Pancreas (tissue), 10 donors: Measurements from ENCODE around the gene ROPN1L. TPM values are rescaled to one million over a fixed set of nuclear protein-coding genes. Genes with fewer than 3 reads are reported as not detected.

Experiments used
- ATAC-seq, 4 donors: fragments of 200-7000 bp; cut with Tn5 transposase; one replicate each; pipeline versions ENCODE4 v1.8.0 to v1.9.1; 2020; ENCODE audit warnings: mild to moderate bottlenecking in 4 of 4, moderate library complexity in 4 of 4
- DNase-seq, 6 donors: peaks; one replicate each; pipeline ENCODE4 v3.0.0-alpha.2; 2020
- FAIRE-seq: peaks from 2 replicates; lab custom pipeline; 2012; peaks lifted over from hg19 to GRCh38; lab: Jason Lieb, UNC
- H3K27ac ChIP-seq, 4 donors: fragments of 200-600 bp; sonication (generic); 1 replicate in 3 of 4; 2 replicates in 1 of 4; pipeline versions ENCODE4 v1.5.0 to v1.8.0; 2020
- H3K27me3 ChIP-seq, 4 donors: fragments of 200-600 bp; one replicate each; pipeline ENCODE4 v1.8.0; 2021
- H3K36me3 ChIP-seq, 3 donors: fragments of 200-600 bp; sonication (generic) in 1 of 3; one replicate each; pipeline versions ENCODE4 v1.5.0 to v1.8.0; 2020 to 2021
- H3K4me1 ChIP-seq, 3 donors: fragments of 200-600 bp; one replicate each; pipeline ENCODE4 v1.8.0; 2021
- H3K4me3 ChIP-seq, 4 donors: fragments of 200-600 bp; sonication (generic) in 2 of 4; one replicate each; pipeline versions ENCODE4 v1.5.0 to v1.8.0; 2020 to 2021
- H3K9me3 ChIP-seq, 4 donors: fragments of 200-600 bp; one replicate each; pipeline ENCODE4 v1.8.0; 2021
- CTCF ChIP-seq, 4 donors: fragments of 200-600 bp; sonication (generic) in 3 of 4; IDR thresholded peaks; one replicate each; pipeline versions ENCODE4 v1.5.0 to v1.8.0; 2021; ENCODE audit warnings: antibody characterized with exemption in 4 of 4
- WGBS, 2 donors: extraction: QIAGEN DNeasy Blood & Tissue Kit; methylation state at CpG; one replicate each; pipeline ENCODE4 v1.1.7; 2013; 5-methylcytosine and 5-hydroxymethylcytosine counted together
- intact Hi-C, 3 donors: fragments of 100-400 bp; cut with DNase I; formaldehyde crosslinking; loops; one replicate each; pipeline versions ENCODE4 v1.11.1 to v1.14.2; 2022
- polyA plus RNA-seq, 2 donors: library from polyadenylated mRNA; stranded (reverse); fragments of 200-250 nt; gene quantifications; one replicate each; pipeline ENCODE4 v1.2.3, GENCODE V29; 2013
- total RNA-seq, 6 donors: library from RNA; stranded (reverse); fragmentation: NEBNext Ultra II Directional in 4 of 6; extraction: Animal tissue kit (Norgen Biotek cat#: 25700) in 4 of 6; gene quantifications; one replicate each; pipeline versions ENCODE4 v1.2.1 to v1.2.4, GENCODE V29; 2021 to 2023
- donor health status: healthy with polysubstance abuse.
- donor health status: DM: no; HTN: no; CAD: no; lungs with moderate emphysema.
- donor health status: DM: no; HTN: no; CAD: no.
- donor health status: control.
- donor health status: control.
- donor health status: Bipolar disorder and iron deficiency.
- donor health status: DM: yes; HTN: yes; CAD: no.
- donor health status: DM: no; HTN: no; CAD: no.
- donor health status: DM: no; HTN: no; CAD: no.
- donor health status: DM: yes; HTN: yes; CAD: no.

The ROPN1L gene
- total and polyA plus RNA-seq, 8 donors, result 0.18 to 1.9 (median 0.60) TPM

DNA sequence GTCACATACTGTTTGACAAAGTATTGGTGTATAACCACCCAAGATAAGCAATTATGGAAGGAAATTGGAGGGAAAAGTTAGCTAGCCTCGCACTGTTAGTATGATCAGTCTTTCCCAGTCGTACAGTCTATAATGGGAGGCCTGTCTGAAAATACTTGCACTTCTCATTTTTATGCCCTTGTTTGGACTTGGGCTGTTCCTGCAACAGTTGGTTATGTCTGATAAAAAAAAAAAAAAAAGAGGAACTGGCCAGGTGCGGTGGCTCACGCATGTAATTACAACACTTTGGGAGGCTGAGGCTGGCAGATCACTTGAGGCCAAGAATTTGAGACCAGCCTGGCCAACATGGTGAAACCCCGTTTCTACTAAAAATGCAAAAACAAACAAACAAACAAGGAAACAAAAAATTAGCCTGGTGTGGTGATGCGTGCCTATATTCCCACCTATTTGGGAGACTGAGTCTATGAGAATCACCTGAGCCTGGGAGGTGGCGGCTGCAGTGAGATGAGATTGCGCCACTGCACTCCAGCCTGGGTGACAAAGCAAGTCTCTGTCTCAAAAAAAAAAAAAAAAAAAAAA is 63.9 kb downstream of the ROPN1L start:
- H3K4me1 ChIP-seq, result no peaks in the 10 kb centered on the region
- no peaks in the 10 kb centered on the region for H3K27me3 ChIP-seq
- DNase-seq (no peak), FAIRE-seq (no peak), ATAC-seq (peak in 1 of 4 donors; percentile 38)
- 84 to 90% methylated on average over 8 of the region's 8 CpGs for WGBS, 2 donors
- no peak for TF ChIP-seq CTCF (IDR thresholded peaks at IDR 0.05)
- no peaks in the 10 kb centered on the region for H3K36me3 ChIP-seq
- no peak overlapping the region for H3K4me3 ChIP-seq
- no peak overlapping the region for H3K27ac ChIP-seq
- intact Hi-C loops, result no loop called here
- H3K9me3 ChIP-seq, result no peaks in the 10 kb centered on the region

- WGBS, 2 donors, result 89 to 96% methylated on average over 3 of the region's 3 CpGs
- intact Hi-C loops, result no loop called here
- no peaks in the 10 kb centered on the region for H3K9me3 ChIP-seq
- TF ChIP-seq CTCF (IDR thresholded peaks at IDR 0.05), result no peak
- H3K27ac ChIP-seq, result no peak overlapping the region
- no peak overlapping the region for H3K4me3 ChIP-seq
- no peak for DNase-seq
- no peaks in the 10 kb centered on the region for H3K4me1 ChIP-seq
- no peaks in the 10 kb centered on the region for H3K27me3 ChIP-seq
- FAIRE-seq, result no peak
- no peaks in the 10 kb centered on the region for H3K36me3 ChIP-seq
- ATAC-seq, result no peak
Observed at GRCh38 chr5:10506535-10506934, 64.9 kb downstream of the ROPN1L start.

- DNase-seq (no peak), ATAC-seq (peak in 1 of 4 donors; percentile 14), FAIRE-seq (no peak)
- whole genome bisulfite sequencing, 2 donors, result 57 to 64% methylated on average over 3 of the region's 3 CpGs
- H3K4me3 ChIP-seq, result no peak overlapping the region
- H3K27me3 ChIP-seq, result no peaks in the 10 kb centered on the region
- intact Hi-C loops, result no loop called here
- no peaks in the 10 kb centered on the region for H3K4me1 ChIP-seq
- H3K36me3 ChIP-seq, result no peaks in the 10 kb centered on the region
- no peak for TF ChIP-seq CTCF (IDR thresholded peaks at IDR 0.05)
- no peaks in the 10 kb centered on the region for H3K9me3 ChIP-seq
- no peak overlapping the region for H3K27ac ChIP-seq
Observed at GRCh38 chr5:10507575-10508096, 66.0 kb downstream of the ROPN1L start.

DNA sequence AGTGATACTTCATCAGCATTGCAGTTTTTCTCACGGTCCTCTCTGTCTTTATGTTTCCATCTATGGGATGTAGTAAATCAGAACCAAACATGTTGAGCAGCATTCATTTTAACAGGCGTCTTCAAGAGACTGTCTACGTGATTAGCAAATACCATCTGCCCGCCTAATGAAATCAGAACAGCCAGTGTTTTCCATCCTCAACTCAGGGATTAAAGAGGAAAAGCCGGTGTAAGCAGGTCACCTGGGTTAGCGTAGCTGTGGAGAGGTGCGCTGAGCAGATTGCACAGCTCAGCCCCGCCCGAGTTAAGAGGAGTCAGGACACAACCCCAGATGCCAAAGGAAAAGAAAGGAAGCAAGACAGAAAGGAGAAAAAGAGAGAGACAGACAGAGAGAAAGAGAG is 67.9 kb downstream of the ROPN1L start:
- Histone ChIP-seq H3K27me3 (no peaks in the 10 kb centered on the region), H3K4me3 (no peak overlapping the region), H3K36me3 (no peaks in the 10 kb centered on the region), H3K4me1 (no peaks in the 10 kb centered on the region), H3K9me3 (no peaks in the 10 kb centered on the region), H3K27ac (no peak overlapping the region)
- FAIRE-seq, result no peak
- WGBS, 2 donors, result 71 to 85% methylated on average over 9 of the region's 9 CpGs
- no peak for ATAC-seq
- no peak for DNase-seq
- TF ChIP-seq CTCF (IDR thresholded peaks at IDR 0.05), result no peak
- intact Hi-C loops, result no loop called here
